Activated T-helper 1 cell treated with anti-CD3 and anti-CD28 coated beads, Interleukin-12 subunit alpha, Interleukin-12 subunit beta, Interleukin-2, Interleukin-4 antibody, amounts not matched to agents 30 ng/mL and 10 ng/mL and 1 ng/mL, durations not matched to agents 14 hours and 24 hours and 36 hours (primary cell): ENCODE data around the gene P2RX3. TPM values are rescaled to one million over a fixed set of nuclear protein-coding genes. Genes with fewer than 3 reads are reported as not detected.
A peak's percentile ranks its signal among the peaks of the same experiment; 100 is the strongest.

ENCODE experiments used
- DNase-seq: peaks from one replicate; pipeline ENCODE4 v3.0.0; 2021; ENCODE audit warnings: low spot score
- H3K27ac Mint-ChIP-seq: one replicate; pipeline ENCODE4 v1.8.0; 2021; ENCODE audit warnings: mild to moderate bottlenecking, mixed read lengths
- H3K27me3 Mint-ChIP-seq: one replicate; pipeline ENCODE4 v1.8.0; 2022; ENCODE audit warnings: mild to moderate bottlenecking, moderate library complexity, mixed read lengths; ENCODE audit not compliant: insufficient read depth
- H3K36me3 Mint-ChIP-seq: one replicate; pipeline ENCODE4 v1.8.0; 2021; ENCODE audit warnings: low read depth, mixed read lengths
- H3K4me1 Mint-ChIP-seq: one replicate; pipeline ENCODE4 v1.8.0; 2021; ENCODE audit warnings: low read depth, mixed read lengths
- H3K4me3 Mint-ChIP-seq: one replicate; pipeline ENCODE4 v1.8.0; 2021; ENCODE audit warnings: mild to moderate bottlenecking, moderate library complexity, mixed read lengths
- H3K9me3 Mint-ChIP-seq: one replicate; pipeline ENCODE4 v1.8.0; 2021; ENCODE audit warnings: mixed read lengths
- intact Hi-C: fragments of 100-400 bp; cut with micrococcal nuclease; formaldehyde crosslinking; loops from one replicate; pipeline ENCODE4 v1.15.1; 2024
- total RNA-seq: library from RNA; stranded (reverse); gene quantifications from 2 replicates; pipeline ENCODE4 v1.2.3, GENCODE V29; 2022

P2RX3 gene
- total RNA-seq, 1 donor from 2014 or later: not detected

GRCh38 chr11:57323855-57324153, 14.3 kb upstream of the P2RX3 start:
- peak overlapping the region; percentile 81 for H3K27ac Mint-ChIP-seq
- H3K27me3 Mint-ChIP-seq: no peaks in the 10 kb centered on the region
- H3K9me3 Mint-ChIP-seq: no peaks in the 10 kb centered on the region
- no peak for DNase-seq
- peaks cover 50% of the 10 kb centered on the region for H3K4me1 Mint-ChIP-seq
- H3K4me3 Mint-ChIP-seq: peak overlapping the region; percentile 85
- peaks cover 36% of the 10 kb centered on the region for H3K36me3 Mint-ChIP-seq
- intact Hi-C loops: loop anchor here (5.0 kb wide), 1 partner anchor 333 kb away; the partner anchor contains the start of gene CLP1

GRCh38 chr11:57324154-57324885, 13.8 kb upstream of the P2RX3 start:
- Mint-ChIP-seq H3K27me3 (no peaks in the 10 kb centered on the region), H3K36me3 (peaks cover 38% of the 10 kb centered on the region), H3K4me3 (peak overlapping the region; percentile 85), H3K27ac (peak overlapping the region; percentile 81), H3K9me3 (no peaks in the 10 kb centered on the region), H3K4me1 (peaks cover 50% of the 10 kb centered on the region)
- intact Hi-C loops: loop anchor here (5.0 kb wide), 1 partner anchor 333 kb away; the partner anchor contains the start of gene CLP1
- no peak for DNase-seq

GRCh38 chr11:57324886-57325734, 13.0 kb upstream of the P2RX3 start, which contains the start of gene TNKS1BP1:
TSS of gene TNKS1BP1 (minus strand) at chr11:57324952. CDS start at chr11:57321885, 3,067 bp downstream.
- Mint-ChIP-seq H3K36me3 (peaks cover 45% of the 10 kb centered on the region), H3K9me3 (no peaks in the 10 kb centered on the region), H3K4me3 (peak within 1 kb of the TSS; percentile 85), H3K4me1 (peaks cover 57% of the 10 kb centered on the region), H3K27ac (peak within 1 kb of the TSS; percentile 91), H3K27me3 (no peaks in the 10 kb centered on the region)
- DNase-seq: peak; percentile 86
- intact Hi-C loops: loop anchor here (1.0 to 5.0 kb wide), 6 partner anchors 10 to 1254 kb away; partner anchors contain the start of genes CLP1, SSRP1 and ZFP91

- no peak for DNase-seq
- Mint-ChIP-seq H3K27ac (peak overlapping the region; percentile 91), H3K4me1 (peaks cover 61% of the 10 kb centered on the region), H3K27me3 (no peaks in the 10 kb centered on the region), H3K4me3 (peak overlapping the region; percentile 85), H3K9me3 (no peaks in the 10 kb centered on the region), H3K36me3 (peaks cover 50% of the 10 kb centered on the region)
- intact Hi-C loops: loop anchor here (1.0 kb wide), 5 partner anchors 10 to 1254 kb away; partner anchors contain the start of genes SSRP1 and ZFP91
Observed at GRCh38 chr11:57325735-57326048, 12.5 kb upstream of the P2RX3 start.

- Mint-ChIP-seq H3K9me3 (no peaks in the 10 kb centered on the region), H3K27me3 (no peaks in the 10 kb centered on the region), H3K27ac (no peak overlapping the region), H3K4me3 (no peak overlapping the region), H3K4me1 (peaks cover 49% of the 10 kb centered on the region), H3K36me3 (peaks cover 61% of the 10 kb centered on the region)
- no peak for DNase-seq
- intact Hi-C loops: no loop called here
Observed at GRCh38 chr11:57327721-57328120, 10.4 kb upstream of the P2RX3 start.

DNA sequence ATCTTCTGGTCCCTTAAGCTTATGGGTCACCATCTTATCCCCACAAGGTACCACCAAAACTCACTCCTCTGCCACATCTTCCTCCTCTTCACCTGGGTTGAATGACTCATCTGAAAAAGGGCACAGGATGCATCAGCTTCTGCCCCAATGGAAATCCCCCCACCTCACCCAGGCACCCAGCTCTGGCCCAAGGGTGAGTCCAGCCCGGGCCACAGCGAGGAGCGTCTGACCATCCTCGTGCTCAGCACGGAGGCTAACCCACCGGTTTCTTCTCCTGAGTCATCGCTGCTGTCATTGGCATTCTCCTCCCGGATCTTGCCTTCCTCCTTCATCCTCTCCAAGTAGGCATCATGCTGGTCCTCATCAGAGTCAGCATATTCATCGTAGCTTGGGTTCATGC, 8.1 kb upstream of the P2RX3 start:
- peaks cover 57% of the 10 kb centered on the region for H3K4me1 Mint-ChIP-seq
- DNase-seq: no peak
- H3K27ac Mint-ChIP-seq: peak overlapping the region; percentile 42
- H3K4me3 Mint-ChIP-seq: no peak overlapping the region
- H3K9me3 Mint-ChIP-seq: no peaks in the 10 kb centered on the region
- no peaks in the 10 kb centered on the region for H3K27me3 Mint-ChIP-seq
- H3K36me3 Mint-ChIP-seq: peaks cover 74% of the 10 kb centered on the region
- intact Hi-C loops: loop anchor here (10.0 kb wide), 1 partner anchor 465 kb away; no protein-coding TSS in a partner anchor

DNA sequence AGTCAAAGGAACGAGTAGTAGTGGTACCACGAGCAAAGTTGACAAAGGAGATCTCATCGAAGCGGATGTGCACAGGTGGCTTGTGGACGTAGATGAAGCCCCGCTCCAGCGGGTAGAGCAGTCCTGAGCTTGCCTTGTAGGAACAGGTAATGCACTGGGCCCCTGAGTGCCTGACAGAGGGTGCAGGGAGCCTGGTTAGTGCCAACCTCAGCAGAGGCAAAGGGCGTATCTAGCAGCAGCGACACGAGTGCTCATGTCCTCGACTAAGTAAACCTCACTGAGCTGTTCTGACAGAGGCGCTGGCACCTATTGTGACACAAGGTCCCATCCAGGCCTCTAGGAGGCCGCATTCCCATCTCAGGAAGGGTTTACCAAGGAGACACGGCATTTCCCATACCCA, 6.4 kb upstream of the P2RX3 start:
- Mint-ChIP-seq H3K4me3 (peak overlapping the region; percentile 16), H3K4me1 (peaks cover 52% of the 10 kb centered on the region), H3K27ac (no peak overlapping the region), H3K36me3 (peaks cover 64% of the 10 kb centered on the region), H3K9me3 (no peaks in the 10 kb centered on the region), H3K27me3 (no peaks in the 10 kb centered on the region)
- intact Hi-C loops: loop anchor here (10.0 kb wide), 1 partner anchor 463 kb away; no protein-coding TSS in a partner anchor
- DNase-seq: no peak

DNA sequence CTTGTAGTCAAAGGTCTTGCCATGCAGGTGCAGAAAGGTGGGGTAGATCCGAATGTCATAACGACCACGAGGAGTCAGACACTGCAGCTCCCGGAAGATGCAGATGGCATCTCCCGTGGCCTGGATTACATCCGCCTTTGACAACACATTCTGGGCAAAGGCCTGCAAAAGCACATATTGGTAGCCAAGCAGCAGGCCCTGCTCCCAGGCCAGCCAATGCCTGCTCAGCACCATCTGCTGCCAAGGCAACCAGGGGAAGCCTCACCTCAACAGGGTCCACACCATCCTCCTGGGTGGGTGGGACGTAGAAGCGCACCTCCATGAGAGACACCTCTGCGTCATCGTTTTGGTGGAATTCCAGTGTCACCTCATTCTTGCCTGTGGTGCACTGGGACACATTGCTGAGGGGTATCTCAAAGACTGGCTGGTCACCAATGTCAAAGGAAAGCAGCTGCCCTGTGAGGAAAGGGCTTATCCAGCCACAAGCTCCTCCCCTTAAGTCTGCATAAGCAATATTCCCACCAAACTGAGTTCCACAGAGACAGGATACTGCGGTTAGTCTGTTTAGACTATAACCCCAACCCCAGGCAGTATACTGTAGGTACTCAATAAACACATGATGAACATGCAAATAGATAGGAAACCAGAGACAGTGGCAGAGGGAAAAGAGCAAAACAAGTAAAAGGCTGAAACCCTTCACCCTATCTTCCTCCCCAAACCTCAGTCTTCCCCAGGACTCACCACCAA, 5.3 kb upstream of the P2RX3 start:
- Mint-ChIP-seq H3K4me1 (peaks cover 50% of the 10 kb centered on the region), H3K4me3 (peak overlapping the region; percentile 92), H3K27me3 (no peaks in the 10 kb centered on the region), H3K9me3 (no peaks in the 10 kb centered on the region), H3K27ac (peak overlapping the region; percentile 58), H3K36me3 (peaks cover 53% of the 10 kb centered on the region)
- DNase-seq: no peak
- intact Hi-C loops: loop anchor here (10.0 kb wide), 1 partner anchor 462 kb away; no protein-coding TSS in a partner anchor

DNA sequence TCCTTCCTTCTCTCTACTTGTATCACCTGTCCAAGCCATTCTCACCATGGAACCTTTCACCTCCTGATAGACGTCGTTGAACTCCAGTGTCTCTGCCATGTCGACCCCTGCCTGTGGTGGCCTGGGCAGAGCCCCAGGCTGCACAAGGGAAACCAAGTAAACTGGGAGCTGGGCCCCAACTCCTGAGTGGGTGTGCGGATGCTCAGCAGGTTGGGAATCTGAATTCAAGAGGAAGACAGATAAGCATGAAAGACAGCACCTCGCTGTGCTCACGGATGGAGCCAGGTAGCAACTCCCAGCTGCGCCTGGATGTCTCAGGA, 3.2 kb upstream of the P2RX3 start:
- Mint-ChIP-seq H3K4me3 (peak overlapping the region; percentile 92), H3K27ac (peak overlapping the region; percentile 89), H3K36me3 (peaks cover 38% of the 10 kb centered on the region), H3K9me3 (no peaks in the 10 kb centered on the region), H3K27me3 (peaks cover 1% of the 10 kb centered on the region), H3K4me1 (peaks cover 44% of the 10 kb centered on the region)
- intact Hi-C loops: loop anchor here (1.0 to 10.0 kb wide), 8 partner anchors 10 to 1242 kb away; partner anchors contain the start of genes LPXN, MED19, SELENOH and TMX2
- DNase-seq: no peak

DNA sequence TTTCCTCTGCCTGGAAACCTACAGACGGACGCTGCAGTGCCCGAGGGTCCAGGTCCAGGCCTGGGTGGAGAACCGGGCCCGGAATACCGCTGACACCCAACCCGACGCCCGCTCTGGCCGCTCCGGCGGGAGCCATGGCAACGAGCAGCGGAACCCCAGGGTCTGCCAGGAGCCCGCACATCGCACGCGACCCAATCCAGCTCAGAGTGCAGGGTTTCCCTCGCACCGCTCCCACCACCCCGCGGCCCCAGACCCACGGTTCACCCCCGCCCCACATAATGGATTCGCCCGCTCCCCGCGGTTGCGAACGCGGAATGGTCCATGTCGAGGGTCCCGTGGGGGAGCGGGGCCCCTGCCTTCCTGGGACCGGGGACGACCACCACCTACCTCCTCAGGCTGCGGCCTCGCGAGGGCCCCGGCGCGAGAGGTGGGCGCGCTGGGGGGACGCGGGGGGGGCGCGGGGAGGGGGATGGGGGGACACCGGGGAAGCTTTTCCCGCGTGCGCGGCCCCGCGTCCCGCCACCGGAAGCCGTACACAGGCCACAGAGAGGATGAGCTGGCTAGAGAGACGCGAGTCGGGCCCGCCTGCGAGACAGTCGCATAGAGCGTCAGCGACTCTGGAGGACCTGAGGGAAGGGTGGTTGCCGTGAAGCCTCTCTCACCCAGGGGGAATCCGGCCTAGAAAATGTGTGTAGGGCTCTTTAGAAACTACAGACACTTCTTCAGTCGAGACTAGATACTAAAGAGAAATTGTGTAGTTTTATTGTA, 2.6 kb upstream of the P2RX3 start, which contains the start of gene SSRP1:
SSRP1 (minus strand) TSS at position 550 of the 768 bp plus-strand sequence. CDS start 771 bp downstream, outside the sequence.
- H3K27me3 Mint-ChIP-seq: peaks cover 1% of the 10 kb centered on the region
- H3K36me3 Mint-ChIP-seq: peaks cover 33% of the 10 kb centered on the region
- peaks cover 39% of the 10 kb centered on the region for H3K4me1 Mint-ChIP-seq
- peak; percentile 81 for DNase-seq
- H3K9me3 Mint-ChIP-seq: no peaks in the 10 kb centered on the region
- intact Hi-C loops: loop anchor here (1.0 to 10.0 kb wide), 11 partner anchors 10 to 1242 kb away; partner anchors contain the start of genes CLP1, LPXN, MED19 and SELENOH
- H3K27ac Mint-ChIP-seq: peak within 1 kb of the TSS; percentile 99
- peak within 1 kb of the TSS; percentile 92 for H3K4me3 Mint-ChIP-seq

DNA sequence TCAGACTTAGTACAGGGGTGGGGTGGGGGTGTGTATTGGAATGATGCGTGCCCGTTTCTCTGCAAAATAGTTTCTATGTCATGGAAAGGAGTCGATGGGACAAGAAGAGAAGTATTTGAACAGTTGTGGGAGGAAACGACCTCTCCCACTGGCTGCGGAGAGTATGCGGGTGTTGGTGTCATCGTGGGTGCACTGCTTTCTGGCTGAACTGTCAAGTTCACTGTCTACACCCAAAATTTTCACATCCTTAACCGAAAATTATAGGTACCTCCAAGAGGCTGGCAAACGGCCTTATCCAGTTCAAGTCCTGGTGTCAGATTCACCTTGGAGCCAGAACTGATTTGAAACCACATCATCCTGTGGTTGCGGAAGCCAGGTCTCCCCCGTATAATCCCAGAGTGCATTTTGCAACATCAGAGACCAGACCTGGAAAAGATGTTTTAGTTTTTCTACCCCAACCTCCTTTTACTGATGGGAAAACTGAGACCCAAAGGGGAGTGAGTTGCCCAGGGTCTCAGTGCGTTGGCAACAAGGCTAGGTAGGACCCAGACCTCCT, 2.0 kb upstream of the P2RX3 start:
- Mint-ChIP-seq H3K4me1 (peaks cover 34% of the 10 kb centered on the region), H3K9me3 (no peaks in the 10 kb centered on the region), H3K27me3 (peaks cover 1% of the 10 kb centered on the region), H3K36me3 (peaks cover 26% of the 10 kb centered on the region), H3K4me3 (peak overlapping the region; percentile 92), H3K27ac (peak overlapping the region; percentile 99)
- DNase-seq: no peak
- intact Hi-C loops: loop anchor here (1.0 to 10.0 kb wide), 5 partner anchors 89 to 1241 kb away; partner anchors contain the start of genes CLP1, LPXN, TIMM10 and ZFP91
